Measurements from ENCODE around the gene AP1G2.

DNA sequence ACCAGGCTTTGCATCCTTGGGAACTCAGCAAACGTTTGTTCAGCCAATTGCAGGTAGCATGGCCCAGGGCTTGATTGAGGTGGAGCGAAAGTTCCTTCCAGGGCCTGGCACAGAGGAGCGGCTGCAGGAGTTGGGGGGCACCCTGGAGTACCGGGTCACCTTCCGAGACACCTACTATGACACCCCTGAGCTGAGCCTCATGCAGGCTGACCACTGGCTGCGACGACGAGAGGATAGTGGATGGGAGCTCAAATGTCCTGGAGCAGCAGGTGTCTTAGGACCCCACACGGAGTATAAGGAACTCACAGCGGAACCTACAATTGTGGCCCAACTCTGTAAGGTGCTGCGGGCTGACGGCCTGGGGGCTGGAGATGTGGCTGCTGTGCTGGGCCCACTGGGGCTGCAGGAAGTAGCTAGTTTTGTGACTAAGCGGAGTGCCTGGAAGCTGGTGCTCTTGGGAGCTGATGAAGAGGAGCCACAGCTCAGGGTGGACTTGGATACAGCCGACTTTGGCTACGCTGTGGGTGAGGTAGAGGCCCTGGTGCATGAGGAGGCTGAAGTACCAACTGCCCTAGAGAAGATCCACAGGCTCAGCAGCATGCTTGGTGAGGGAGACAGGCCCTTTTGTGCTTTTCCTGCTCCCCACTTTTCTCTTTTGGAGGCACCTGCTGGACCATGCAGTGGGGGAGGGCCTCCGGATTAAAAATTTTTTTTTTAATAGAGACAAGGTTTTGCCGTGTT is 10.7 kb downstream of the AP1G2 start:
- TF ChIP-seq, protein P1, sequence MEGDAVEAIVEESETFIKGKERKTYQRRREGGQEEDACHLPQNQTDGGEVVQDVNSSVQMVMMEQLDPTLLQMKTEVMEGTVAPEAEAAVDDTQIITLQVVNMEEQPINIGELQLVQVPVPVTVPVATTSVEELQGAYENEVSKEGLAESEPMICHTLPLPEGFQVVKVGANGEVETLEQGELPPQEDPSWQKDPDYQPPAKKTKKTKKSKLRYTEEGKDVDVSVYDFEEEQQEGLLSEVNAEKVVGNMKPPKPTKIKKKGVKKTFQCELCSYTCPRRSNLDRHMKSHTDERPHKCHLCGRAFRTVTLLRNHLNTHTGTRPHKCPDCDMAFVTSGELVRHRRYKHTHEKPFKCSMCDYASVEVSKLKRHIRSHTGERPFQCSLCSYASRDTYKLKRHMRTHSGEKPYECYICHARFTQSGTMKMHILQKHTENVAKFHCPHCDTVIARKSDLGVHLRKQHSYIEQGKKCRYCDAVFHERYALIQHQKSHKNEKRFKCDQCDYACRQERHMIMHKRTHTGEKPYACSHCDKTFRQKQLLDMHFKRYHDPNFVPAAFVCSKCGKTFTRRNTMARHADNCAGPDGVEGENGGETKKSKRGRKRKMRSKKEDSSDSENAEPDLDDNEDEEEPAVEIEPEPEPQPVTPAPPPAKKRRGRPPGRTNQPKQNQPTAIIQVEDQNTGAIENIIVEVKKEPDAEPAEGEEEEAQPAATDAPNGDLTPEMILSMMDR (conservative IDR thresholded peaks at IDR 0.05 in 1 of 2, IDR thresholded peaks at IDR 0.05 in 1 of 2; ENCODE audit: extremely low read depth in 1 of 2, insufficient read depth in 1 of 2, low read depth in 1 of 2, low read length in 2 of 2), result no peak
- no peak for TF ChIP-seq EZH2 (IDR thresholded peaks at IDR 0.05; ENCODE audit: borderline replicate concordance, low read length)

Measured in mammary epithelial cell (primary cell).